Ovary (tissue), 9 donors: Measurements from ENCODE around the gene CCL23. TPM values are rescaled to one million over a fixed set of nuclear protein-coding genes. Genes with fewer than 3 reads are reported as not detected.

Experiments
- DNase-seq, 5 donors: peaks; one replicate each; pipeline ENCODE4 v3.0.0-alpha.2; 2019 to 2020
- H3K27ac ChIP-seq, 2 donors: fragments of 200-600 bp; one replicate each; pipeline versions ENCODE4 v1.5.1 to v1.8.0; 2019 to 2022
- H3K27me3 ChIP-seq: fragments of 200-600 bp; one replicate; pipeline ENCODE4 v1.8.0; 2022
- H3K36me3 ChIP-seq: fragments of 200-600 bp; sonication (generic); one replicate; pipeline ENCODE4 v1.5.1; 2019
- H3K4me1 ChIP-seq: one replicate; pipeline ENCODE4 v1.8.1; 2013; ENCODE audit warnings: mild to moderate bottlenecking, moderate library complexity; ENCODE audit not compliant: insufficient read depth
- H3K4me3 ChIP-seq: fragments of 200-600 bp; sonication (generic); one replicate; pipeline ENCODE4 v1.5.1; 2017
- H3K9me3 ChIP-seq, 2 donors: fragments of 200-600 bp in 1 of 2; sonication (generic) in 1 of 2; one replicate each; pipeline versions ENCODE4 v1.5.1 to v1.8.1; 2013 to 2019; ENCODE audit warnings: mild to moderate bottlenecking in 1 of 2, moderate library complexity in 1 of 2
- CTCF ChIP-seq, 3 donors: fragments of 450-650 bp in 2 of 3; fragments of 200-600 bp in 1 of 3; IDR thresholded peaks; one replicate each; pipeline versions ENCODE4 v1.5.1 to v1.8.0; 2016 to 2022; ENCODE audit warnings: antibody characterized with exemption in 3 of 3, mild to moderate bottlenecking in 1 of 3
- EP300 ChIP-seq: sonication (generic); formaldehyde crosslinking; IDR thresholded peaks from one replicate; pipeline ENCODE4 v1.6.1; 2017; ENCODE audit warnings: antibody characterized with exemption
- POLR2A ChIP-seq: fragments of 450-650 bp; IDR thresholded peaks from one replicate; pipeline ENCODE4 v1.6.1; 2017; ENCODE audit warnings: antibody characterized with exemption, mild to moderate bottlenecking, moderate library complexity
- WGBS, 3 donors: extraction: QIAGEN DNeasy Blood & Tissue Kit in 1 of 3; methylation state at CpG; one replicate each; pipeline versions ENCODE4 v1.1.5 to v1.1.7; 2013 to 2017; 5-methylcytosine and 5-hydroxymethylcytosine counted together
- intact Hi-C, 4 donors: fragments of 100-400 bp; cut with DNase I; formaldehyde crosslinking; loops; one replicate each; pipeline versions ENCODE4 v1.11.0 to v1.15.1; 2022 to 2023
- polyA plus RNA-seq, 2 donors: library from polyadenylated mRNA; stranded (reverse); fragments of 200-250 nt in 1 of 2; fragments of 350-450 nt in 1 of 2; fragmentation: Illumina TruSeq in 1 of 2; extraction: RNeasy Lipid Tissue Mini Kit (QIAGEN cat#74804) in 1 of 2; gene quantifications; one replicate each; pipeline ENCODE4 v1.2.3, GENCODE V29; 2013 to 2014
- total RNA-seq, 7 donors: library from RNA; depleted of rRNA in 2 of 7; stranded (reverse); fragments of >200 nt in 2 of 7; fragmentation: NEBNext Ultra II Directional in 3 of 7; extraction: Animal tissue kit (Norgen Biotek cat#: 25700) in 3 of 7; gene quantifications; one replicate each; pipeline versions ENCODE4 v1.1.0 to v1.2.4, GENCODE V29; 2016 to 2023
- donor health status: DM: no; HTN: no; CAD: no; lungs with moderate emphysema.
- donor health status: DM: no; HTN: no; CAD: no.
- donor health status: Bipolar disorder and iron deficiency.
- donor health status: DM: yes; HTN: yes; CAD: no.
- donor health status: DM: no; HTN: no; CAD: no.
- donor health status: DM: yes; HTN: yes; CAD: no.

Gene CCL23
- total and polyA plus RNA-seq, 9 donors: 0.81 to 9.2 (median 3.7) TPM; not detected in 2

- TF ChIP-seq CTCF (IDR thresholded peaks at IDR 0.05) (no peak), EP300 (no peak), POLR2A (no peak)
- no peaks in the 10 kb centered on the region for H3K36me3 ChIP-seq
- 97 to 99% (median 98%) methylated on average over 2 of the region's 2 CpGs for WGBS, 3 donors
These were observed 31.9 kb upstream of the CCL23 start for GRCh38 chr17:36049643-36050042.

GRCh38 chr17:36048066-36048465 lies 30.3 kb upstream of the CCL23 start:
- Histone ChIP-seq H3K4me3 (no peak overlapping the region), H3K4me1 (no peaks in the 10 kb centered on the region), H3K27me3 (no peaks in the 10 kb centered on the region), H3K36me3 (no peaks in the 10 kb centered on the region), H3K9me3 (no peaks in the 10 kb centered on the region), H3K27ac (no peak overlapping the region)
- TF ChIP-seq CTCF (IDR thresholded peaks at IDR 0.05) (no peak), POLR2A (no peak), EP300 (no peak)
- intact Hi-C loops: no loop called here
- 67 to 77% (median 76%) methylated on average over 2 of the region's 2 CpGs for WGBS, 3 donors
- no peak for DNase-seq

More at GRCh38 chr17:36049643-36050042, 31.9 kb upstream of the CCL23 start:
- Histone ChIP-seq H3K4me1 (no peaks in the 10 kb centered on the region), H3K27me3 (no peaks in the 10 kb centered on the region), H3K9me3 (no peaks in the 10 kb centered on the region), H3K4me3 (no peak overlapping the region), H3K27ac (no peak overlapping the region)
- intact Hi-C loops: no loop called here
- no peak for DNase-seq

GRCh38 chr17:36036235-36036634 lies 18.5 kb upstream of the CCL23 start:
- no peak for DNase-seq
- Histone ChIP-seq H3K9me3 (no peaks in the 10 kb centered on the region), H3K4me1 (no peaks in the 10 kb centered on the region), H3K27me3 (no peaks in the 10 kb centered on the region), H3K27ac (no peak overlapping the region), H3K4me3 (no peak overlapping the region), H3K36me3 (no peaks in the 10 kb centered on the region)
- intact Hi-C loops: no loop called here
- WGBS, 3 donors: 80 to 89% (median 83%) methylated on average over 4 of the region's 4 CpGs
- TF ChIP-seq CTCF (IDR thresholded peaks at IDR 0.05) (no peak), EP300 (no peak), POLR2A (no peak)

GRCh38 chr17:36034127-36034526 lies 16.4 kb upstream of the CCL23 start:
- WGBS, 3 donors: 5 to 7% (median 7%) methylated on average over 3 of the region's 3 CpGs
- no peak for DNase-seq
- Histone ChIP-seq H3K36me3 (no peaks in the 10 kb centered on the region), H3K9me3 (no peaks in the 10 kb centered on the region), H3K4me3 (no peak overlapping the region), H3K27me3 (no peaks in the 10 kb centered on the region), H3K4me1 (no peaks in the 10 kb centered on the region), H3K27ac (no peak overlapping the region)
- no peak for TF ChIP-seq EP300
- no peak for TF ChIP-seq CTCF (IDR thresholded peaks at IDR 0.05)
- no peak for TF ChIP-seq POLR2A
- intact Hi-C loops: loop anchor here in 1 of 4 donors (5.0 kb wide), 1 partner anchor 1213 kb away; no protein-coding TSS in a partner anchor
